GM12892 (cell line): ENCODE data around the gene OBP2B.

Experiments used
- POLR2A ChIP-seq: IDR thresholded peaks from 2 replicates; pipeline ENCODE4 v1.6.1; 2011; ENCODE audit warnings: low read depth, low read length, control low read depth
- POLR2AphosphoS5 ChIP-seq: IDR thresholded peaks from 2 replicates; pipeline ENCODE4 v1.6.1; 2011; ENCODE audit warnings: low read depth, low read length, control low read depth
- TAF1 ChIP-seq: IDR thresholded peaks from 2 replicates; pipeline ENCODE4 v1.6.1; 2011; ENCODE audit warnings: low read depth, mild to moderate bottlenecking, control low read depth, low read length, borderline replicate concordance

GRCh38 chr9:133164191-133164590, 44.9 kb downstream of the OBP2B start:
- TF ChIP-seq TAF1, result no peak
- no peak for TF ChIP-seq POLR2AphosphoS5
- TF ChIP-seq POLR2A, result no peak
